HG03457 (cell line): ENCODE measurements around the gene METTL9.
A peak's percentile ranks its signal among the peaks of the same experiment; 100 is the strongest.
"Not testable (repeated sequence)": the region's sequence is repeated elsewhere in the genome, so short reads cannot be mapped to it uniquely, and the experiment has no call there.

Experiments
- ATAC-seq: cut with Tn5 transposase; IDR thresholded peaks from one replicate; pipeline ENCODE4 v1.9.1; 2021; ENCODE audit warnings: moderate number of reproducible peaks; ENCODE audit not compliant: unreplicated experiment

Gene METTL9

GRCh38 chr16:21634216-21634615 lies 34.8 kb downstream of the METTL9 start:
- no peak for ATAC-seq

DNA sequence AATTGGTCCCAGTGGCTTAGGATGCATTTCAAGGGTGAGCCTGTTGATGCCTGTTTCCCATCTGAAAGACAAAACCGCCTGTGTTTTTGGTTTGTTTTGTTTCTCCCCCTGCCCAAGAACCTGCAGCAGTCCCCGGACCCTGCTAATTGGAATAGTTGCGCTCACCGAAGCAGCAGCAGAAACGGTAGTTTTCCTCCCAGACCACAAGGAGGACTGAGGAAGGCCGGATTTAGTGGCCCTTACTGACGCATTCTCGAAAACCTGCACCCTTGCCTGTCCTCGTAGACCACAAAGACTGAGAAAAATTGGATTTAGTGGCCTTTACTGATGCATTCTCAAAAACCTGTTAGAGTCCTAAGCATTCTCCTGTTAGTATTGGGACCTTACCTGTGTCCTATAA lies 36.3 kb downstream of the METTL9 start:
- ATAC-seq = not testable (repeated sequence)

GRCh38 chr16:21637032-21637968 lies 37.9 kb downstream of the METTL9 start:
- no peak for ATAC-seq

DNA sequence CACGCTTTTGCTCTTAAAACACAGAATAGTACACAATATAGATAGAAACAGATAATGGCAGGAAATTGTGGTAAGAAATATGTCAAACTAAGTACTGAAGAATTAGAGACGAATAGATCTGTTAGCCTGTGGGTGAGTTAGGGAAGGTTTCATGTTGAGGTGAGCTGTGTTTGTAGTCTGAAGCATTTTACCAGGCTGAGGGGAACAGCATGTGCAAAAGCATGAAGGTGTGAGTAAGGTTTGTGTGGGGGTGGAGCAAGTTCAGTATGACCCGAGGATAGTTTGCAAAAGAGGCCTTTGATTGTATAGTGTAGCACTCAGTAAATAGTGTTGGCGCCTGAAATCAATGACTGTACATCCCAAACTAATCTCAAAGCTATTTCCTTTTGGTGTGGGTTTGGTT lies 39.2 kb downstream of the METTL9 start:
- no peak for ATAC-seq

DNA sequence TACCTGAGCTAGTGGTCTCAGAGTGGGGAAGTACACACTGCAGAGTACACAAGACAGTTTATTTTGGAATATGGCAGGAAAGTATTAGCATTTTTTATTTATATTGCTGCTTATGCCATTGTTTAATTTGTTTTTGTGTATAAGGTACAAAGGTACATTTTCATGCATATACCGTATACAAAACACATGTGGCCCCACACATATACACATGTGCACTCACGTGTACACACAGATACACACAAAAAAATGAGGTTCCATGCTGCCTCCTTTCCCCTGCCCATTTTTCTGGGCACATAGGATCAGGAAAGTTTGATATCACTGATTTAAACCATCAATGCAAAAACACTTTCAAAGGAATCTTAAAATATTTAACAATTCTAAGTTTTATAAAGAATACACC lies 40.1 kb downstream of the METTL9 start:
- ATAC-seq = no peak

DNA sequence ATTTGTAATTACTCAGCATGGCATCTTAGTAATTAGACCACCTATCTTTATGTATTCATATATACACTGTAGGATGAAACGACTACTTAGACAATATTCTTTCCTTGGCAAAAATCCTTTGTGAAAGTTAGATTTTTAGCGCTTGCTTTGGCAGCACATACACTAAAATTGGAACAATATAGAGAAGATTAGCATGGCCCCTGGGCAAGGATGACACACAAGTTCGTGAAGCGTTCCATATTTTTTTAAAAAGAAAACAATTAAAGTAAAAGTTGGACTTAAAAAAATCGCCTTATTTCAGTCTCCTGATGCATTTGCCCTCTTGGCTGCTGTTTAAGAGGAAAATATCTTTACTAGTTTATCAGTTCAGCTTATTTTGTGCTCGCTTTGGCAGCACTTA lies 42.5 kb downstream of the METTL9 start:
- ATAC-seq = no peak

DNA sequence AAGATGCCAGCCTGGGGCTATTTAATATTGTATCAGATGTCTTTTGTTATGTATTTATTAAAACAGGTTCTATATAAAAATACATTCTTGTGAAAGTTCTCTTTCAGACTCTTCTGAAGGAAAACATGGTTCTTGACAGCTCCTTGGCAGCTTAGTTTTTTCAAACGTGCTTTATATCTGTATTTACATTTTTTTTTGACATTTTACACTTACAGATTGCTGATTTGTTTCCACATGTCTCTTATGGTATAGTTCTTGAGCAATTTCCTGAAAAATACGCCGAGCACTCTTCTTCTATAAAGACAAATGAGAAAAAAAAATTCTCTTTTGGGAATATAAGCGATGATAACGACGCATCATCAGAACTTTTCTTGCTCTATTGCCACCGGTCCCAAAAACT lies 43.5 kb downstream of the METTL9 start:
- ATAC-seq = no peak

GRCh38 chr16:21643785-21644184 lies 44.4 kb downstream of the METTL9 start:
- ATAC-seq = no peak

GRCh38 chr16:21644674-21645073 lies 45.3 kb downstream of the METTL9 start:
- no peak for ATAC-seq

GRCh38 chr16:21645261-21645721 lies 45.9 kb downstream of the METTL9 start:
- no peak for ATAC-seq

DNA sequence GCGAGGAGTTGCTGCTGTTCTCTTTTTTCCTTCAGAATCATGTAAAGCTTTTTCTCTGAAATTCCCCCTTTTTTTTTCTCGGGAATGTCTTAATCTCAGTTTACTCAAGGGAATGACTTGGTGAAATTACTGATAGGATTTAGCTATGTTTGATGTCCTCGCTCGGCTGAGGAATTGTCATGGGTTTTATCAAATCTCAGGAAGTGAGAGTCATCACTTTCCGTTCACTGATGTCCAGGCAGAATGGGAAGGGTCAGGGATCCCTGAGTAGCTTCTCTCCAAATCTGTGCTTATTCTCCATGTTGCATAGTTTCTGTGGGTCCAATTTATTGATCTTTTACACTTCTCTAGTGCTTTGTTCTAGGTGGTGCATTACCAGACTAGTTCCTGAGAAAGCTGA lies 46.7 kb downstream of the METTL9 start:
- ATAC-seq = no peak

DNA sequence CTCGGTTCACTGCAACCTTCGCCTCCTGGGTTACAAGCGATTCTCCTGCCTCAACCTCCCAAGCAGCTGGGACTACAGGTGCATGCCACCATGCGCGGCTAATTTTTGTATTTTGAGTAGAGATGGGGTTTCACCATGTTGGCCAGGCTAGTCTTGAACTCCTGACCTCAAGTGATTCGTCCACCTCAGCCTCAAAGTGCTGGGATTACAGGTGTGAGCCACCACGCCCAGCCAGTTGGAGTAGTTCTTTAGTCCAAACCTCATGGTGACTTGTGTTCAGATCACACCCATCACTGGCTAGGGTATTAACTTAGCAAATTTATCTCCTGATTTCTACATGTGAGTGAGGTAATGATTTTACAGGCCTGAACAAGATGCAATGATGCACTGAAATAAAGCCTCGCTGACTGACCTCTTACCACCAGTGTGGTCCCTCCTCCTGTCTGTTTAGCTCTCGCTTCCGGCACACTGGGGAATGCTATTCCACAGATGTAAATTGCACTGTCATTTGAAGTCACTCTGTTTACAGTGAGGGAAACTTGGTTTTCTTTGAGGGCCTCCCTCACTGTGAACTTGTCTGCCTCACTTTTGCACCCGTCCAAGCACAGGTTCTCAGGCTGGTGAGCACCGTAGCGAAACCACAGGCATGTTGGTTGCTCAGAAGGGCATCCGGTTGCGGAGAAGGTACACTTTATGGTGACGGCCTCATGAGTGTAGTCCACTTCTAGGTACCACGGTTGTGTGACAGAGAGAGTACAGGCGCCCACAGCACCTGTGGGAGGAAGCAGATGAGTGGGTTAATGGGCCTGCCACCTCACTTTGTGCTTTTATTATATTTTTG lies 47.6 kb downstream of the METTL9 start:
- peak; percentile 66 for ATAC-seq

DNA sequence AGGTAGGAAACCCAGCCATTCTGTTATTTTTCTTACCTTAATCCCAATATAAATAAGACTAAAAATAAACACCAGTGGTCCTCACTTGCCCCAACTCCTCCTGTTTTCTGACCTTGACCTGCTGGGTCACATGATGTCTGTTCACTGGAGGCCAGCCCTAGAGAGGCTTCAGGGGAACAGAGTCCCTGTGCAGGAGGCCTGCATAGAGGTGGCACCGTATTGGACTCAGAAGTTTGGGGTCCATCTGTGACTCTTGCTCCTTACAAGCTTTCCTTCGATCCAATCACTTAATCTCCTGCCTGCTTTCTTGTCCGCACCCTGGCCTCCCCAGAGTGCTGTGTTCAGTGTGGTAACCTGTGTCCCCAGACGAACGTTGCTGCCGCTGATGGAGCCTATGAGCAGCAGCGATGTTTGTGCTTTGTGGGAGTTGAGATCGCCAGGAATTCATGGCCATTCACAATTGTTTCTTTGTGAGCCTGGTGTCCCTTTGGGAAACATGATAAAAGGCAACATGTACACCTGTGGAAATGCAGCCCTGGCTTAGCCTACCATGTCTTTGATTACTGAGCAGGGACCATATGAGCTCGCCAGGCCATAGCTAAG lies 48.3 kb downstream of the METTL9 start:
- ATAC-seq = peak; percentile 16

DNA sequence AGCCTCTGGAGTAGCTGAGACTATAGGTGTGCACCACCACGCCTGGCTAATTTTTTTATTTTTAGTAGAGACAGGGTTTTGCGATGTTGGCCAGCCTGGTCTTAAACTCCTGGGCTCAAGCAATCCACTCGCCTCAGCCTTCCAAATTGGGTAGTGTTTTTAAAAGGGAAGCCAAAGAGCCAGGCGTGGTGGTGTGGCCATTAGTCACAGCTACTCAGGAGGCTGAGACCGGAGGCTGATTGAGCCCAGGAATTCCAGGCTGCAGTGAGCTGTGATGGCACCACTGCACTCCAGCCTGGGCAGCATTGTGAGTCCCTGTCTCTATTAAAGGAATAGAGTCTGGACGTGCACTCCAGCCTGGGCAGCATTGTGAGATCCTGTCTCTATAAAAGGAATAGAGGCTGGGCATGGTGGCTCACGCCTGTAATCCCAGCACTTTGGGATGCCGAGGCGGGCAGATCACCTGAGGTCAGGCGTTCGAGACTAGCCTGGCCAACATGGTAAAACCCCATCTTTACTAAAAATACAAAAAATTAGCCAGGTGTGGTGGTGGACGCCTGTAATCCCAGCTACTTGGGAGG lies 50.5 kb downstream of the METTL9 start:
- ATAC-seq = not testable (repeated sequence)

- no peak for ATAC-seq
These were observed 51.1 kb downstream of the METTL9 start for GRCh38 chr16:21650521-21650920.

GRCh38 chr16:21651515-21651914 lies 52.1 kb downstream of the METTL9 start:
- no peak for ATAC-seq

DNA sequence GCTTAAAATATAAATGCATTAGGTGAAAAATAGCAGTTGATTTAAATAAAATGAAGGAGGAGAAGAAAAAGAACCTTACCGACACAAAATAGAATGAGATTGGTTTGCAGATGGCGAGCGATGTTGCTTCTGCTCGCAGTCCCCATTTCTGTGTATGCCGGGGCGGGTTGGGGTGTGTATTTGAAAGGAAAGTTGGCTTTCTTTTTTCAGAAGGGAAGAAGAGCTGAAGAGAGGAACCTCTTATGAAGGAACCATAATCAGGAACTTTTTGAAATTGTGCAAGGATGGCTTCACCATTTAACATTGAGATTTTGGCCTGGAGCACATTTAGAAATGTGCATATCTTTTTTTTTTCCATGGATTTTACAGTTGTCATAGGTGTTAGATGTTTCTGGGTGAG lies 53.1 kb downstream of the METTL9 start, which contains the start of gene IGSF6:
Gene IGSF6, minus strand, starts transcription at position 156 of the 400 bp plus-strand sequence. Its CDS starts 10 bp downstream, at position 146.
- no peak for ATAC-seq

DNA sequence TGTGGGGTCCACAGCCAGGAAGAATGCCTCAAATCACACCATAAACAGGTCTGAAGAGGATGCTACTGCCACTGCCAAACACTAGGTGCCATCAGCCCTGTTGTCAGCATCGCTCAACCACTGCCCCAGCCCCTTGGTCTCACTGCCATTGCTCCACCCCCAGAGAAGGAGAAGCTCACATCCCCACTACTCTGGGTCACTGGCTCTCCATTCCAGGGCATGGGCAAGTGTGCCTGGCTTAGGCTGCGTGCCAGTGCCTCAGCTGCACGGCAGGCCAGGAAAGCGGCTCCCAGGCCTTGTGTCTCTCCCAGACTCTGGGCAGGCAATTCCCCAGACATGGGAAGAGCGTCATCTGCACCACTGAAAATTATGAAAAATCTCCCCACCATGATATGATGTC lies 54.2 kb downstream of the METTL9 start:
- ATAC-seq = no peak

DNA sequence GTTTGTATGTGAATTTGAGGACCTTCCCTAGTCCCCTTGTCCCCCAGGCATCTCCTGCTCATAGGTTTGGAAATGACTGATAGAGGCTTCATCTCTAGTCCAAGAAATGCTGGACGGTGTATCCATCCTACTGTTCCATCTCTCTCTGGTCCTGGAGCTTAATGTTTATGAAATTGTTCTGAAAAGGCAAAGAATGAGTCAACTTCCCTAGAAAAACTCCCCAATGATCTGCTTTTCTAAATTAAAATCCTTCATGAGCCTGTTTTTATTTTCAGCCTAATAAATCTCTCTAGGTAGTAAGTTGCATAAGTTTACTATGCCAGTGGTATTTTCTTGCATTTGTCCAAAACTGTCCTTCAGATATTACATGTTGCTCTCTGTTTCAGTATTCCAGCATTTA lies 55.1 kb downstream of the METTL9 start:
- no peak for ATAC-seq

GRCh38 chr16:21654881-21655280 lies 55.5 kb downstream of the METTL9 start:
- ATAC-seq = no peak
